ENCODE measurements around the gene FHOD1. TPM values are rescaled to one million over a fixed set of nuclear protein-coding genes. Genes with fewer than 3 reads are reported as not detected.
A peak's percentile ranks its signal among the peaks of the same experiment; 100 is the strongest.

The FHOD1 gene
- total and polyA plus RNA-seq, 9 of the 15 experiments (the other 6 are each of a cell fraction or from before 2014, with no cell fraction given): 18.7 to 126 (median 32.3) TPM

DNA sequence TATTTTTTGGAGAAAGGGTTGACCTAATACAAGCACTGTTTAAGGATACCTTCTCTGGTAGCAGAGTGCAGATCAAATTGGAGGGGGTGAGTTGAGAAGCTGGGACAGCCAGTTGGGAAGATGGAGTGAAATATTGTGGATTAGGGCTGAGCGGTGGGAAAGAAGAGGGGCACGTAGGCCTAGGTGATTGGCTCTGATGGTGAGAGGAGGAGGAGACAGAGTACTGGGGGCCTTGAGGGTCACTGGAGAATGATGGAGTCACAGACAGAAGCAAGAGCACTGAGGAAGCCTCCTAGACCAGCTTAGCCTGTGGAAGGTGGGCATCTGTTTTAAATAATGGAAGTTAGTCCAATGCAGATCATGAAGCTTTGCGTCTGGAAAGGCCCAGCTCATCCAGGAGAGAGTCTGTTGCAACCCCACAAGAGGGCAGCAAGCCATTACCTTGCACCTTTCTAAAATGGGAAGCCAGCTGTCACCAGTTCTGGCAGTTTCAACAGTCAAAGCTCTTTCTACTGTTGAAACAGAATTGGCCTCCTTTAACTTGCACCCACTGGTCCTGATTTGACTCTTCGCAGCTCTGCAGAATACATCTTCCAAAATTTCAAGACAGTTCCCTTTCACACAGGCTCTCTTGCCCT is 13.3 kb upstream of the FHOD1 start (continued):
- peak in 1 of 2 experiments; percentile 37; a peak in 1 of 4 replicates for TF ChIP-seq RCOR1 (IDR thresholded peaks at IDR 0.05; ENCODE audit: borderline replicate concordance in 1 of 2, low read depth in 2 of 2, low read length in 2 of 2)
- TF ChIP-seq TFE3 (CRISPR knock-in tag; IDR thresholded peaks at IDR 0.05): no peak
- TF ChIP-seq L3MBTL2 (IDR thresholded peaks at IDR 0.05): peak; percentile 26; the same call in 1 of the 2 replicates
- TF ChIP-seq KAT7 (CRISPR knock-in tag; IDR thresholded peaks at IDR 0.05; ENCODE audit: borderline replicate concordance): no peak
- TF ChIP-seq ZNF695 (CRISPR knock-in tag; IDR thresholded peaks at IDR 0.05): no peak
- no peak for TF ChIP-seq ZNF140 (CRISPR knock-in tag; IDR thresholded peaks at IDR 0.05)
- no peak for TF ChIP-seq ETS2 (tag; IDR thresholded peaks at IDR 0.05; ENCODE audit: borderline replicate concordance, poor library complexity, severe bottlenecking)
- TF ChIP-seq, protein P1, sequence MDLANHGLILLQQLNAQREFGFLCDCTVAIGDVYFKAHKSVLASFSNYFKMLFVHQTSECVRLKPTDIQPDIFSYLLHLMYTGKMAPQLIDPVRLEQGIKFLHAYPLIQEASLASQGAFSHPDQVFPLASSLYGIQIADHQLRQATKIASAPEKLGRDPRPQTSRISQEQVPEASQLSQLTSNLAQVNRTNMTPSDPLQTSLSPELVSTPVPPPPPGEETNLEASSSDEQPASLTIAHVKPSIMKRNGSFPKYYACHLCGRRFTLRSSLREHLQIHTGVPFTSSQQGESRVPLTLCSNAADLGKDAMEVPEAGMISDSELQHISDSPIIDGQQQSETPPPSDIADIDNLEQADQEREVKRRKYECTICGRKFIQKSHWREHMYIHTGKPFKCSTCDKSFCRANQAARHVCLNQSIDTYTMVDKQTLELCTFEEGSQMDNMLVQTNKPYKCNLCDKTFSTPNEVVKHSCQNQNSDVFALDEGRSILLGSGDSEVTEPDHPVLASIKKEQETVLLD (IDR thresholded peaks at IDR 0.05): no peak
- TF ChIP-seq CTBP1 (IDR thresholded peaks at IDR 0.05; ENCODE audit: borderline replicate concordance): 0 out of 2 replicates have a peak, but pooled peaks have one; percentile 15
- 0 out of 2 replicates have a peak, but pooled peaks have one; percentile 17 for TF ChIP-seq ESRRA (IDR thresholded peaks at IDR 0.05; ENCODE audit: borderline replicate concordance, low read depth)
- TF ChIP-seq ZNF668 (CRISPR knock-in tag; IDR thresholded peaks at IDR 0.05): no peak
- TF ChIP-seq STAT5A (IDR thresholded peaks at IDR 0.05; ENCODE audit: borderline replicate concordance, low read length): no peak
- no peak for TF ChIP-seq YY1 (IDR thresholded peaks at IDR 0.05; ENCODE audit: borderline replicate concordance in 1 of 3, control insufficient read depth in 1 of 3, extremely low read depth in 1 of 3, insufficient read depth in 3 of 3, insufficient read length in 1 of 3, insufficient replicate concordance in 2 of 3, low read depth in 1 of 3, low read length in 2 of 3)
- TF ChIP-seq, protein P2, sequence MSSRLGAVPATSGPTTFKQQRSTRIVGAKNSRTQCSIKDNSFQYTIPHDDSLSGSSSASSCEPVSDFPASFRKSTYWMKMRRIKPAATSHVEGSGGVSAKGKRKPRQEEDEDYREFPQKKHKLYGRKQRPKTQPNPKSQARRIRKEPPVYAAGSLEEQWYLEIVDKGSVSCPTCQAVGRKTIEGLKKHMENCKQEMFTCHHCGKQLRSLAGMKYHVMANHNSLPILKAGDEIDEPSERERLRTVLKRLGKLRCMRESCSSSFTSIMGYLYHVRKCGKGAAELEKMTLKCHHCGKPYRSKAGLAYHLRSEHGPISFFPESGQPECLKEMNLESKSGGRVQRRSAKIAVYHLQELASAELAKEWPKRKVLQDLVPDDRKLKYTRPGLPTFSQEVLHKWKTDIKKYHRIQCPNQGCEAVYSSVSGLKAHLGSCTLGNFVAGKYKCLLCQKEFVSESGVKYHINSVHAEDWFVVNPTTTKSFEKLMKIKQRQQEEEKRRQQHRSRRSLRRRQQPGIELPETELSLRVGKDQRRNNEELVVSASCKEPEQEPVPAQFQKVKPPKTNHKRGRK (tag; IDR thresholded peaks at IDR 0.05): no peak
- no peak for TF ChIP-seq RFX5 (IDR thresholded peaks at IDR 0.05; ENCODE audit: low read depth, low read length)
- no peak for TF ChIP-seq ZBTB1 (CRISPR knock-in tag; IDR thresholded peaks at IDR 0.05; ENCODE audit: borderline replicate concordance, low read depth)
- TF ChIP-seq GTF2E2 (tag; IDR thresholded peaks at IDR 0.05): no peak
- TF ChIP-seq, protein P3, sequence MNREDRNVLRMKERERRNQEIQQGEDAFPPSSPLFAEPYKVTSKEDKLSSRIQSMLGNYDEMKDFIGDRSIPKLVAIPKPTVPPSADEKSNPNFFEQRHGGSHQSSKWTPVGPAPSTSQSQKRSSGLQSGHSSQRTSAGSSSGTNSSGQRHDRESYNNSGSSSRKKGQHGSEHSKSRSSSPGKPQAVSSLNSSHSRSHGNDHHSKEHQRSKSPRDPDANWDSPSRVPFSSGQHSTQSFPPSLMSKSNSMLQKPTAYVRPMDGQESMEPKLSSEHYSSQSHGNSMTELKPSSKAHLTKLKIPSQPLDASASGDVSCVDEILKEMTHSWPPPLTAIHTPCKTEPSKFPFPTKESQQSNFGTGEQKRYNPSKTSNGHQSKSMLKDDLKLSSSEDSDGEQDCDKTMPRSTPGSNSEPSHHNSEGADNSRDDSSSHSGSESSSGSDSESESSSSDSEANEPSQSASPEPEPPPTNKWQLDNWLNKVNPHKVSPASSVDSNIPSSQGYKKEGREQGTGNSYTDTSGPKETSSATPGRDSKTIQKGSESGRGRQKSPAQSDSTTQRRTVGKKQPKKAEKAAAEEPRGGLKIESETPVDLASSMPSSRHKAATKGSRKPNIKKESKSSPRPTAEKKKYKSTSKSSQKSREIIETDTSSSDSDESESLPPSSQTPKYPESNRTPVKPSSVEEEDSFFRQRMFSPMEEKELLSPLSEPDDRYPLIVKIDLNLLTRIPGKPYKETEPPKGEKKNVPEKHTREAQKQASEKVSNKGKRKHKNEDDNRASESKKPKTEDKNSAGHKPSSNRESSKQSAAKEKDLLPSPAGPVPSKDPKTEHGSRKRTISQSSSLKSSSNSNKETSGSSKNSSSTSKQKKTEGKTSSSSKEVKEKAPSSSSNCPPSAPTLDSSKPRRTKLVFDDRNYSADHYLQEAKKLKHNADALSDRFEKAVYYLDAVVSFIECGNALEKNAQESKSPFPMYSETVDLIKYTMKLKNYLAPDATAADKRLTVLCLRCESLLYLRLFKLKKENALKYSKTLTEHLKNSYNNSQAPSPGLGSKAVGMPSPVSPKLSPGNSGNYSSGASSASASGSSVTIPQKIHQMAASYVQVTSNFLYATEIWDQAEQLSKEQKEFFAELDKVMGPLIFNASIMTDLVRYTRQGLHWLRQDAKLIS (CRISPR knock-in tag; IDR thresholded peaks at IDR 0.05): no peak

Measured in K562 (cell line).